Adrenal gland (tissue), 12 donors: Measurements from ENCODE around the gene EML1. TPM values are rescaled to one million over a fixed set of nuclear protein-coding genes. Genes with fewer than 3 reads are reported as not detected.

Experiments
- DNase-seq, 7 donors: peaks; one replicate each; pipeline ENCODE4 v3.0.0-alpha.2; 2019 to 2020
- H3K27ac ChIP-seq, 5 donors: fragments of 200-600 bp; sonication (generic) in 4 of 5; 1 replicate in 3 of 5; 2 replicates in 2 of 5; pipeline versions ENCODE4 v1.5.1 to v1.8.0; 2016 to 2020; ENCODE audit warnings: mild to moderate bottlenecking in 1 of 5
- H3K27me3 ChIP-seq: fragments of 200-600 bp; 2 replicates; pipeline ENCODE4 v1.8.0; 2021
- H3K36me3 ChIP-seq, 2 donors: fragments of 200-600 bp; replicated peaks in 1 of 2; 1 replicate in 1 of 2; 2 replicates in 1 of 2; pipeline versions ENCODE4 v1.5.1 to v1.8.0; 2018 to 2022
- H3K4me1 ChIP-seq, 2 donors: fragments of 200-600 bp; replicated peaks in 1 of 2; 1 replicate in 1 of 2; 2 replicates in 1 of 2; pipeline versions ENCODE4 v1.5.1 to v1.8.0; 2018 to 2021
- H3K4me3 ChIP-seq, 4 donors: fragments of 200-600 bp; sonication (generic) in 3 of 4; one replicate each; pipeline ENCODE4 v1.5.1; 2016 to 2018
- H3K9me3 ChIP-seq, 3 donors: fragments of 200-600 bp; sonication (generic) in 1 of 3; replicated peaks in 1 of 3; 1 replicate in 2 of 3; 2 replicates in 1 of 3; pipeline versions ENCODE4 v1.5.1 to v1.8.0; 2016 to 2021
- CTCF ChIP-seq, 6 experiments: fragments of 450-650 bp in 4 of 6; fragments of 200-600 bp in 2 of 6; sonication (generic) in 1 of 6; IDR thresholded peaks; 1 replicate in 5 of 6; 2 replicates in 1 of 6; pipeline versions ENCODE4 v1.5.1 to v1.8.0; 2016 to 2021; ENCODE audit warnings: antibody characterized with exemption in 6 of 6, mild to moderate bottlenecking in 2 of 6, moderate library complexity in 1 of 6
- POLR2A ChIP-seq, 2 donors: fragments of 450-650 bp; IDR thresholded peaks; one replicate each; pipeline ENCODE4 v1.6.1; 2017; ENCODE audit warnings: antibody characterized with exemption in 2 of 2, mild to moderate bottlenecking in 2 of 2, moderate library complexity in 1 of 2
- WGBS, 4 donors: extraction: QIAGEN DNeasy Blood & Tissue Kit in 2 of 4; methylation state at CpG; one replicate each; pipeline versions ENCODE4 v1.1.5 to v1.1.7; 2013 to 2017; 5-methylcytosine and 5-hydroxymethylcytosine counted together
- intact Hi-C, 2 donors: fragments of 100-400 bp; cut with DNase I; formaldehyde crosslinking; loops; one replicate each; pipeline versions ENCODE4 v1.14.1 to v1.15.0; 2022 to 2023
- polyA plus RNA-seq, 3 donors: library from polyadenylated mRNA; stranded (reverse); fragments of 200-250 nt in 2 of 3; fragments of 350-450 nt in 1 of 3; fragmentation: Illumina TruSeq in 1 of 3; extraction: RNeasy Lipid Tissue Mini Kit (QIAGEN cat#74804) in 1 of 3; gene quantifications; one replicate each; pipeline ENCODE4 v1.2.3, GENCODE V29; 2013 to 2014
- total RNA-seq, 9 donors: library from RNA; depleted of rRNA in 4 of 9; stranded (reverse); fragments of >200 nt in 4 of 9; fragments of 120-200 nt in 1 of 9; fragmentation: NEBNext Ultra II Directional in 1 of 9; extraction: Animal tissue kit (Norgen Biotek cat#: 25700) in 1 of 9; gene quantifications; one replicate each; pipeline versions ENCODE4 v1.1.0 to v1.2.4, GENCODE V29; 2013 to 2023
- donor health status: healthy with polysubstance abuse.
- donor health status: Bipolar disorder and iron deficiency.
- donor health status: DM: yes; HTN: yes; CAD: no.
- donor health status: DM: no; HTN: no; CAD: no.
- donor health status: DM: no; HTN: no; CAD: no.
- donor health status: DM: yes; HTN: yes; CAD: no.

The EML1 gene
- total and polyA plus RNA-seq, 12 donors, result 5.5 to 59.5 (median 16.2) TPM

GRCh38 chr14:99769123-99769522 lies 24.1 kb upstream of the EML1 start:
- Histone ChIP-seq H3K27me3 (no peaks in the 10 kb centered on the region), H3K27ac (no peak overlapping the region), H3K36me3 (no peaks in the 10 kb centered on the region), H3K4me3 (no peak overlapping the region), H3K9me3 (no peaks in the 10 kb centered on the region), H3K4me1 (no peaks in the 10 kb centered on the region)
- 88 to 99% (median 92%) methylated on average over 4 to 6 of the region's 6 CpGs for WGBS, 4 donors
- no peak for DNase-seq
- TF ChIP-seq POLR2A (IDR thresholded peaks at IDR 0.05) (no peak), CTCF (IDR thresholded peaks at IDR 0.05) (no peak)
- intact Hi-C loops, result no loop called here

GRCh38 chr14:99769799-99770198 lies 23.4 kb upstream of the EML1 start:
- Histone ChIP-seq H3K27ac (no peak overlapping the region), H3K27me3 (no peaks in the 10 kb centered on the region), H3K36me3 (no peaks in the 10 kb centered on the region), H3K4me1 (peaks cover 0 to 3% of the 10 kb centered on the region in 2 donors), H3K4me3 (no peak overlapping the region), H3K9me3 (no peaks in the 10 kb centered on the region)
- 88 to 92% (median 89%) methylated on average over 3 of the region's 3 CpGs for WGBS, 4 donors
- DNase-seq, result no peak
- no peak for TF ChIP-seq CTCF (IDR thresholded peaks at IDR 0.05)
- TF ChIP-seq POLR2A (IDR thresholded peaks at IDR 0.05), result no peak
- intact Hi-C loops, result no loop called here

- peak in 1 of 7 donors; percentile 25 for DNase-seq
- Histone ChIP-seq H3K4me1 (peaks cover 0 to 7% of the 10 kb centered on the region in 2 donors), H3K27ac (no peak overlapping the region), H3K27me3 (no peaks in the 10 kb centered on the region), H3K36me3 (no peaks in the 10 kb centered on the region), H3K4me3 (no peak overlapping the region), H3K9me3 (no peaks in the 10 kb centered on the region)
- WGBS, 4 donors, result 77 to 82% (median 78%) methylated on average over 8 of the region's 8 CpGs
- intact Hi-C loops, result no loop called here
- TF ChIP-seq POLR2A (IDR thresholded peaks at IDR 0.05) (no peak), CTCF (IDR thresholded peaks at IDR 0.05) (no peak)
Measured at GRCh38 chr14:99772371-99773283, 20.6 kb upstream of the EML1 start.

GRCh38 chr14:99773521-99774497 lies 19.4 kb upstream of the EML1 start:
- WGBS, 4 donors, result 88 to 90% (median 89%) methylated on average over 20 to 26 of the region's 26 CpGs
- H3K36me3 ChIP-seq, result no peaks in the 10 kb centered on the region
- no peak overlapping the region for H3K27ac ChIP-seq
- TF ChIP-seq POLR2A (IDR thresholded peaks at IDR 0.05) (no peak), CTCF (IDR thresholded peaks at IDR 0.05) (no peak)
- intact Hi-C loops, result no loop called here
- peak in 1 of 7 donors; percentile 45 for DNase-seq
- H3K4me1 ChIP-seq, result peaks cover 0 to 7% of the 10 kb centered on the region in 2 donors
- H3K9me3 ChIP-seq, result peaks cover 0 to 3% (median 0%) of the 10 kb centered on the region in 3 donors
- H3K4me3 ChIP-seq, result no peak overlapping the region
- no peaks in the 10 kb centered on the region for H3K27me3 ChIP-seq
